GM19240 (cell line): ENCODE measurements around the gene COL4A2.

Experiments used
- DNase-seq: peaks from one replicate; pipeline ENCODE4 v3.0.0; 2011; ENCODE audit warnings: low spot score; ENCODE audit not compliant: insufficient read length

The COL4A2 gene

DNA sequence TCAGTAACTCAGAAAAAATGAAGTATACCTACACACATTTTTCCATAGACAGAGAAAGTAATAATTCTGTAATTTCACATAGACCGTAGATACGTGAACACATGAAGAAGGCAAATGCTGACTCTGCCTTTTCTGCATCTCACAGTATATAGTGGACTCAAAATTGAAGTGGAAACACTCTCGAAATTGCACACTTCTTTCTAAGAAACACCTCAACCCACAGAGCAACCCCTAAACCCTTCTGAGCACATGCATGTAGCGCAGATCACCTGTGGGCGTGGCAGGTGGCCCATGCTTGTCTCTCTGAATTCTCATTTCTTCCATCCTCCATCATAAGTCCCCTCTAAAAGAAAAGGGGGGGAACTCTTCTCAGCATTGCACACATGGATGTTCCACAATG, 34.9 kb upstream of the COL4A2 start:
- no peak for DNase-seq

DNA sequence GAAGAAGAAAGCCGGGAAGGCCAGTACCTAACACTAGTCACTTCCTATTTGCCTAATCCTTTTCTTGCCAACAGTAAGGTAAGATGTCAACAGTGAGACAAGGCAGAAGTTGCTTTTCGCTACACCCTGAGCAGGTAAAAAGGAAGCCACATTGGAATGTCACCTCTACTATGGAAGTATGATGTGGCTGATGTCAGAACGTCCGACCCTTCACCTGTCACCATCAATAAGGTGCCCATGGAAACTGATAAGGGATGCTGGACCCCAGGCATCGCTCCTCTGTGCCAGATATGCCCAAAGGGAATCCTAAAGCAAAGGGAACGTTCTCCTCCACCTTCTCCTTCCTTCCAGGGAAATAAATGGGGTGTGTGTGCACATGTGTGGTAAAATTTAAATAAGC, 34.4 kb upstream of the COL4A2 start:
- DNase-seq = no peak

DNA sequence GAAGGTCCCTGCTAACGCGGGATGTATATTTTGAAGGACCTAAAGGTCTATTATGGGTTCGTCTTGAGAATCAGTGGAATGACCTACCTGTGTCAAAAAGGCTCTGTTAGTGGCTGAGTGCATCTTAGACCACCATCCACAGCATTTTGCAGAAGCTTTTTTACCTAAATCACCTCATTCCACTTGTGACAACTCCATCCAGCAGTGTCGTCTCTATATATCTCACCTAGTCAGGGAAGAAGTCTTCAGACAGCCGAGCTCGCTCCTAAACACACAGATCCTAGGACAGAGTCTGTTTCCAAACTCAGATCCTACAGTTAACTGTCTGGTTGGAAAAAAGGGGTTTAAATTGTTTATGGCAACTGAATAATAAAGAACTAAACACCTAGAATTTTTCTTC, 33.8 kb upstream of the COL4A2 start:
- no peak for DNase-seq

DNA sequence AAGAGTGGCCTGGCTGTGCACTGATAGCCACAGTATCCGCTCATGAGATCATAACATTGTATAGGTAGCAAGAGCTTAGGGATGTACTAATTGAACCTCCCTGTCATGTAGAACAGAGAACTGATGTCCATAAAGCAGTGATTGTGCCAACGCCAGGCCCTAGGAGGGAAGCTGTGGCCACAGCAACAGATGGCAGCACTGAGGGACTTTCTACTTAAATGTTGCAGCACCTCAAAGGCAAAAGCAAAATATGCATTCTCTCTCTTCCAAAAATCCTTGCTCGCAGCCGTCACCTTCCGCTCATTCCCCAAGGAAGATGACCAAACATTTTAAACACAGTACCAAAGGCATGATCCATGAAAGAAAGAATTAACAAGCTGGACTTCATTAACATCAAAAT, 32.4 kb upstream of the COL4A2 start:
- no peak for DNase-seq

DNA sequence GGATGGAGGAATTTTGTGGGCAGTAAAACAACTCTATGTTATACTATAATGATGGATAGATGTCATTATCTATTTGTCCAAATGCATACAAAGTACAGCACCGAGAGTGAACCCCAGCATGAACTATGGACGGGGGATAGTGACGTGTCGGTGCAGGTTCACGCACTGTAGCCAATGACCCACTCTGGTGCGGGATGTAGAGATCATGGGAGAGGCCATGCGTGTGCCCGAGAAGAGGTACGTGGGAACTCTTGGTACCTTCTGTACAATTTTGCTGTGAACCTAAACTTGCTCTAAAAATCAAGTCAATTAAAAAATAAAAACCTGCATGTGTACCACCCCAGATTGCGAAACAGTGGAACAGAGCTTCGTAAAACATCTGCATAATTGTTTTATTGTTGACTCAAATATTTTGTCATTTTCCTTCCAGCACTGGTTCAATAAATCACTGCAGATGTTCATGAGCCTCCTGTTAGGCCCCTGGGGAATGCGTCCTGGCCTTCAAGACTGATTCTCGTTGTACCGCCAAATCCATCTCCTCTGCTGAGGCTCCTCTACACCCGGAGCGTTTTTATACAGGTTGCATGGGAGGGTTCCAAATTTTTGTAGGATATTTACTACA, 31.0 kb upstream of the COL4A2 start:
- DNase-seq = no peak

DNA sequence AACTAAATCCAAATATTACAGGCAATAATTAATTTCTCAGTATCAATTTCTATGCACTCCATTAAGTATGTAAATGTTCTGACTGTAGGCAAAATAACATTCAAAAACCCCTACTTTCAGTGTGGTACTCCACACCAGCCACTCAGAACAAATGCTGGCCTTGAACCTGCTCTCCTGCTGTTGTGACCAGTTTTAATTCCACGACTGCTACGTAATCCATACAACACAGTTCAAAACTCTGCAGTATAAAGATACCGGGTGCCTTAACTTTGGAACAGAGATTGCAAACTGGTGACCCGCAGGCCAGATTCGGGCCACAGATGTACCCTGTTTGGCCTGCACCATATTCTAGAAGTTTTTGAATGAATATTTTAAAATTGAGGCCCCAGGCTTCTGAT, 30.5 kb upstream of the COL4A2 start:
- no peak for DNase-seq

DNA sequence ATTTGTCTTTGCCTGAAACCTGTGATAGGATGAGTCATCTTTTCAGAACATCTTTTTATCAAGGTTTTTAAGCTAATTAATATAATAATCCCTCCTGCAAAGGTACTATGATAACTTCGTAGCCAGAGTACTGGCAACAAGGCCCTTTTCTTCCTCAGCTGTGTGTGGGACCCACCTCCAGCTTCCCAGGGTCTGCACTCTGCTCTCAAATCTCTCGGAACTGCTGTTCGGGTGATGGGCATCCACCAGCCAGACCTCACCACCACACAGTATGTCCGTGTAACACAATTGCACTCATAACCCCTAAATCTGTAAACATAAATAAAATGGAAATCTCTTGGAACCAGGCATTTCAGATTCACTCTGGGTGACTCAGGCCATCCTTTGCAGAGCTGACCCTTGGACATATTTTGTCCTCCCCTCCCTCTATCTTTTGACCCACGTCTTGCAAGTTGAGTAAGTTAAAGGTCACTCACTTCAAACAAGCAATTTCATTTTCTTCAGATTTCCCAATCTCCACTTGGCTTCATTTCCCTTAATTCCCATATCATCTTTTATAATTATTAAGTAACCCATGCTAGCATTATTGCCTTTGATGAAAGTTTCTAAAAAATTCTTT, 29.6 kb upstream of the COL4A2 start:
- DNase-seq = no peak

DNA sequence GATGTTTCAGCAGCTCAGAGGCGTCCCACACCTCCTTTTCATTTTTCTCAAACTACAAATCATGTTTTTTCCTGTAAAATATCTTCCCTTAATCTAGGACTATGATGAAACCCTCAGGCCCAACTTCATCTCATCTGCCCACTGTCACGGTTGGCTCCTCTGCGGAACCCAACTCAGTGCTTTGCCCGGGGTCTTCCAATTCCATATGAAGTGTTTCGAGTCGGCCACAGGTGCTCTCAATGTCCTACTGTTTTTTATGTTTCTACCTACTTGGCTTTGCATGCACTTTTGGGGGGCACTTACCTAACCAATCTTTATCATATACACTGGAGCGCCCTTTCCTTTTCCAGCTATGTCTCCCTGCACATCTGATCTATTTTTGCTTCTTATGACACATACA, 28.2 kb upstream of the COL4A2 start:
- no peak for DNase-seq

DNA sequence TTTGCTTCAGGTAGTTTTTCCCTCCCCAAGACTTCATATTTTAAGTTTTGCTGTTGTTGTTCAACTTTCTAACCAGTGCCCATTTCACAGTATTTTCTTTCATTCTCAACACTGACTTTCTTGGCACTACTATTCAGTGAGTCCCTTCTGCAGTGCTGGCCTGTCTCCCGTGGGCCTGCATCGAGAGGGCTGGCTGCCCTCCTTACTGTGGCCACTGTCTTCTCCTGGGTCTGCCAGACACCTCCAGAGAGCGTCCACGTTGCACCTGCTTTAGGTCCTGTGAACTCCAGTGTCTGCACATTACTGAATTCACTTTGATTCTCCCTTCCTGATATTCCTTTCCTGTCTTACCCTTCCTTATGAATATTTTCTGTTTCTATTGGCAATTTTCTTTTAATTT, 27.4 kb upstream of the COL4A2 start:
- no peak for DNase-seq

DNA sequence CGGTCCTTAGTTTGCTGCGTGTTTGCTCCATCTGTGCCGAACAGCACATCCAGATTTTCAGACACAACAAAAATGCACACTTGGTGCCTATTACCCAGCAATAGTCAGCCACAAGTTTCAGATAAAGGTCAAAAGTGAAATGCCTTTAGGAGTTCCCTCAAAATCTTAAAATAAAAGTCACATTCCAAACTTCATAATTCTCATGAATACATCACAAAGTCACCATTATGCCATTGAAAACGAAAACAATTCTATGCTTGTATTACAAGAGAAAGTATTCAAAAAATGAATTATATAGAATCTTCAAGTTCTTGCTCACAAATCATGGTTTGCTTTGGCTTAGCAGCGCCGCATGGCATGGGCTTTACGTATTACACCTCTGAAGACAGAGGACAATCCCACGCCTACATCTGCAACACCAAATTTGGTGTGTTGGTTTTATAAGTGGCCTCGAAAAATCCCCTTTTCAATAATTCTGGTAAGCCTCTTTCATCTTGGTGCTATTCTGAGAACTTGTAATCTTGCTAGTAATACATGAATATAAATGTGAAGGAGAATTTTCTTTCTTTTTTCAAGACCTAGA, 26.8 kb upstream of the COL4A2 start:
- DNase-seq = no peak

DNA sequence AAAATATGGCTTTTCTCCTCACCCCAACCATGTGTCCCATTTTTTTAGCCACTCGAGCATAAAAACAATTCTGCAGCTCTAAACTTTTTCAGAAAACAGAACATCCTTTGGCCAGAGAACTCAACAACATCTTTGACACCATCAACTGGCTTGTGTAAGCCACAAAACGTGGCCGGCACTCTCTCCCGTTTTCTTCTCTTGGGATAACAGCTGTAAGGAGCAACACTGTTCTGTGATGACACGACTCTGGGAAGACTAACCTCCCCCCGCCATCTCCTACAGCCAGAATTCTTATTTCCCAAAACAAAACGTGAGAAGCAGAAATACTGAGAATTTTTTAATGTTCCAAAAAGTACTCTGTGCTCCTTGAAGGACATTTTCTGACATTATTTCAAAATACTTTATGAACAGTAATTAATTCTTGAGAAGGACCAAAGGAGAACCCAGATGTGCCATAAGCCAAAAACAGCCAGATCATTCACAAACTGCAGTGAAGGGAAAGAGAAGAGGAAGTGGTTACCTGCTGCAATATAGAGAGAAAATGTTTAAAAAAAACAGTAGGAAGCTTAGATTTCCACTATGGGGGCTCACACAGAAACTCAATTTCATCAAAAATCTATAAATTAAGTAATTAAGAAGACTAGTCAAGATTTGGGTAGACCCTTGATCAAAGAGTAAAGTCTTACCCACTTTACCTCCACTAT, 25.9 kb upstream of the COL4A2 start:
- DNase-seq = no peak

DNA sequence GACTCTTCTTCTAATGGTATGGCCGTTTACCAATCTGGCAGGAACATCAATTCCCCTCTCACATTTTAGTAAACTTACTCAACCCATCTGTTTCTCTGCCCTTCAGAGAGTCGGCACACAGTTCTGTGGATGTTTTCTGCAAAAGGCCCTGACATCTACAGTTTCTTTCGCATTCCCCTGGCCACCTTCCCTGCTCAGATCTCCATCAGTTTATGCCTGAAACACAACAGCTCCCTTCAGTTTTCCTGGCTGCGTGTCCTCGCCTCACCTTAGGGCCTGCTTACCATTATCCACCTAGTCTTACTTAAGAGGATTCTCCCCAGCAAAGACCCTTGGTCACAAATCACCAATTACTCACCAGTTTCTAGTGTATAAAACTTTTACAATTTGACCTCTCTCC, 25.3 kb upstream of the COL4A2 start:
- no peak for DNase-seq

DNA sequence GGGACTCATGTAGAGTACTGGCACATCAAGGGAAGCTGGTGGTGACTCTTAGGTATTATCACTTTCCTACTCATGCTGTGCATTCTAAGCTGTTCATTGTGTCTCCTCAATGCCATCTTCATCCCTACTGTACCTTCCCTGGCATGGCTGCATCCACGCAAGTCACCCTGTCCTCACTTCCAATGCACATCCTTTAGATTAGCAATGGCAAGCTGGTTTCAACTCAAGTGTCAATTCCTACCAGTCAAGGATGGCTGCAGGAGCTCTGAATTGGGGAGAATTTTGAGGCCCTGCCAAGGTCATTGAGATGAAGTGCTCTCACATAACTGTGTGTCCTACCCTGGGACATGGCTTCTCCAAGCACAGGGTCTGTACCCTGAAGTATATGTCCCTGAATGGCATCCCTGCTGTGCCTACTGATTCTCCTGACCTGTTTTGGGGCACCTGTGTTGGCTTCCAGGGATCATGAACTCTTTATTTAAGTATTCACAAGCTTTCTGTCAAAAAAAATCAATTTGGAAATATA, 24.7 kb upstream of the COL4A2 start:
- DNase-seq = no peak

DNA sequence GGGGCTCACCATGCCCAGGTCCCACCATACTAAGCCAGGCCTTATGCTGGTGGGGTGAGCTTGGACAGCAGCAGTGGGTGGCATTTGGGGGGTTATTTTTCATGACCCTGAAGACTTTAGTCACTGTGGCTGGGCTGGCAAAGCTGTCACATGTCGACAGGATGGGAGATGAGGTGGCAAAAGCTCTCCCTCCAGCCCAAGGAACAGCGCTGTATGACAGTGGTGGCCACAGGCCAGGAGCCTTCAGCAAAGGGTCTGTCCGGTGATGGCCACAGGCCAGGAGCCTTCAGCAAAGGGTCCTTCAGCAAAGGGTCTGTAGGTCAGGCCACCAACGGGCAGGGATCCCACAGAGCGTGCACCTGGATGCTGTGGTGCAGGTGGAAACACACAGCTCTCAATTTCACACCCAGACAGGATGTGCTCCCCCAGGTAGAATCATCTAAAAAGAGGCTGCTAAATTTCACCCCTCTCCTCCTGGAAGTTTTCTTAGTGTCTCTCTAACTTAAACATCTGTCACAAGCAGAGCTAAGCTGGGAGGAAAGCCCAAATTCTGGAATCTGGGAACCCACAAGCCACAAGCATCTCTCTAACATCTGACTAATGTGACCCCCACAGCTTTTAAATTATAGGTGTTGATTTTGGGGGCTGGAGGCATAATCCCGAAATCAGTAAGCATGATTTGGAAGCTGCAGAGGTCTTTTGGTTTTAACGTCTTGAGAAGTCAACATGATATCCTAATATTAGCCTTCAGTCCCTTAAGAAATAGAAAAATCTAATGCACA, 23.2 kb upstream of the COL4A2 start:
- no peak for DNase-seq

DNA sequence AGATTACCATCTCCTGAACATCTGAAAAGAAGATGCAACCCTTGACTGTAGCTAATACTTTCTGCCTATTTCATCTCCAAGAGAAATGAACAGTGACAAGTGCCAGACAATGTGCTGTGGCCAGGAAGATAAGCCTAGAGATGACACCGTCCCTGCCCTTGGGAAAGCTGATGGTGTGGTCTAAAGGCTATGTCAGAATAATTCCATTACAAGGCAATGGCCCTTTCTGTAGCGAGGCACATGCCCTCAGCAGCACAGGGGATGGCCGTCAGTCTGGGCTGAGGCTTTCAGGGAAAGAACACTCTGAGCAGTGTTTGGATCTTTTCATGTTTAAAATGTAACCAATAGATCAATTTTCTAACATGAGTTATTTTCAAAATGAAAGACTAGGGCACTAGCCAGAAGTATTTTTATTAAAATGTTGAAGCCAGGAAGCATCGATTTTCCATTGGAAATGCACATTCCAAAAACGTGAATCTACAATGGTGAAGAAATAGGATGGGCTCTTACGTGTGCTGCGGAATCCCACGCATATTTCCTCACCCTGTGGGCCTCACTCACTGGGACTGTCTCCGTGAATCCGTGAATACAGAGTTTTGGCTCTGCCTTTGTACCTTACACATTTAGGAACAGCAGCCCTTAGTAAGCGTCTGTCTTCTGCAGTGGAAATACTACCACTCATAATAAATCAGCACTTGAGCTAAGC, 22.2 kb upstream of the COL4A2 start:
- DNase-seq = no peak

DNA sequence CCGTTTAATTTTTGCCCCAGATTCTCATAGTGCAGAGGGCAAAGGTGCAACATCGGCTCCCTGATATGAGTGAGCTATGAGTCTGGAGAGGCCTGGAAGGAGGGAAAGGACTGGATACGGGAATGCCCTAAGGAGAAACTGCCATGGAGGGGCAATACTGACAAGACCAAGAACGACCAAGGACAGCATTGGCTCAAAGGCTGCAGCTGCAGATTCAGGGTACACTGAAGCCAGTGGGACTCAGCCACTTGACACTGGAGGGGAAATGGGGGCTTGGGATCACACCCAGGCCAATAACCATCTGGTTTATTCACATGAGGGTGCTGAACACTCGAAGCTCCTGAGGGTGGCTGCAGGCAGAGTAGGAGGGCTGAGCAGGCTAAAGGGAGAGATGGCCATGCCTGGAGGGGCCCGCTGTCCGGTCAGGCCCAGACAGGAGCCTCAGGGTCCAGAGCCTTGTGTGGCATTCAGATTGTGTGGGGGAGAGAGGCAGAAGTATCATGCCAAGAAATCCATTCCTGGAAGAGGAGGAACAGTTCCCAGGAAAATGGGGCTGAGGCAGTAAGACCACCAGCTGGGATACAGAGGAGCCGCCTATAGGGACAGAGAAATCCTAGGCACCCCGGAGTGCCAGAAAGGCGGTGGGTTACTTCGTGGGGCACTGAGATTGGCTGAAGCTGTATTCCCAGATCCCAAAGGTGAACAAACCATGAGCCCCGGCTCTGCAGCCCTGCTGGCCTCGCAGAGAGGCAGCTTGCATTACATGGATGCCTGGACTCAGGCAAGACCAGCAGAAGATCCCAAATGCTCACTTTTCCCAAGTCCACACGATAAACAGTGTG, 20.9 kb upstream of the COL4A2 start:
- no peak for DNase-seq

DNA sequence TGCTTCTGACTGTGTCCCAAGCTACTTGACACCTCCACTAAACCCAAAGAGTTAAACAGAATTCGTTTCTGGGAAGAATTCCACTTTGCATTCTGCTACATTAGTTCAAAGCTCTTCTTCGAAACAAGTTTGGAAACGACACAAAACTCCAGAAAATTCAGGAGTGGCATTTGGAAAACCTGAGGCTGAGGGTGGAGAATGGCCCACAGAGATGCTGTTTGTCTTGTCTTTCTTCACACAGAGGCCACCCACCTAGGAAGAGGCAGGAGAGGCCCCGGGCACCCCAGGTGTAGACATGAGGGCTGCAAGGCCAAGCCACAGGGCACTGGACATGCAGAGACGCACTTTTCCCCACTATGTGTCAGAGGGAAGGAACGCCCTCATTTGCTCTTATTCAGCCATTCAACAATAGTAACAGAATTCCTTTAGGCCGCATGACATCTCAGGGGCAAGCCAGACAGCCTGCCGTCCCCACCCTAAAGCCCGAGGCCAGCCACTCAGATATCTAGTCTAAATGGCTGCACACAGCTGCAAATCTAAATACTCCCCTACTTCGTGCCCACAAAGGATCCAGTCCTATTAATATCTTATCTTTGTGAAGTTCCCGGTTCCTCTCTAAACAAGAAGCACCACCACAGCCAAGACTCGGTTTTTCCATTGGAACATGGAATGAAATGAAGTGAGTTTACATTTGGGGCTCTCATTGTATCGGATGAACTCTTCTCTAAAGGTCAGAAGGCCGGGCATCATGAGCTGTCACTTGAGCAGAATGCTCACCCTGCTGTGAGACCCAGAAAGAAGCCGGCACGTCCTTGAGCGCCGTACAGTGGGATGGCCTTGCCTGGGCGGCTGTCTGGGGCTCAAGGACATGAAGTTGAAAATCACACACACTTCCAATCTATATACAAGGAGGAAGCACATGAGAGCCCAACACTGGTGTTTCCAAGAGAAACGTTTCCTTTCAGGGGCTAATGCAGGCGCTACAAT, 20.0 kb upstream of the COL4A2 start:
- DNase-seq = no peak

DNA sequence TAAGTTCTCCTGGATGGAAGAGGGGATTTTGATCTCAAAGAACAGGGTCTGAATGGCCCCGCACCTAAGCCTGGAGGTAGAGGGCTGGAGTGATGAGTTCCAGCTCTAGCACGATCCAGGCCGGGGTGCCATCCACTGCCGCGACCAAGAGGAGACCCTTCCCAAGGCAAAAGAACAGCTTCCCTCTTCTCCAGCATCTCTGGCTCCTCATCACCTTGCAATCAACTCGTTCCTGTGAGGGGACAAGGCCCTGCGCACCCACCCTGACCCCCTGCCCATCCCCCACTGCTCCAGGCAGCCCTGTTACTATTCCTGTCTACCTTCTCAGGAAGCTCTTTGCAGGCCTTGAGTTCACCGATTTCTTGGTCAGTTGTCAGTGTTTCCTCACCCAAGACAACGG, 17.9 kb upstream of the COL4A2 start:
- DNase-seq = no peak

DNA sequence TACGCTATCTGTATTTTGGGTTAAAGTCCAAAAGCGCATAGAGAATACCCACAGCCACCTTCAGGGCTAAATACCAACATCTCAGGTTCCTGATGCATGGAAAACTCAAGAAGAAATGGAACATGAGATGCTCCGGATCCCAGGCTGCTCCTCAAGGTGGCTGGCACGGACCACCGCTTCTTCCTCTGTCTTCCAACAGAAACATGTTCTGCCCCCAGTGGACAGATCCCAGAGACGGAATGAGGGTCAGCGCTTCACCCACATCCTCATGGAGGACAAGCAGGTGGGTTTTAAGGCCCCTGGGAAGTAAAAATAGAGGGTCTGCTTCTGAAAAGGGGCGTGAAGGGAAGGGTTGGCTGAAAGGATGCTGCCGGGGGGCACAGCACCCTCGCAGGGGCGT, 17.4 kb upstream of the COL4A2 start:
- no peak for DNase-seq
